ACC112 (cell line): ENCODE results near the gene DNAH12.
"Not testable (repeated sequence)": the region's sequence is repeated elsewhere in the genome, so short reads cannot be mapped to it uniquely, and the experiment has no call there.

Source experiments
- H2AFZ ChIP-seq: fragments of 200-600 bp; sonication (generic); one replicate; pipeline ENCODE4 v1.6.0; 2017; ENCODE audit warnings: antibody characterized with exemption, low read length; ENCODE audit not compliant: unreplicated experiment
- H3K27ac ChIP-seq: fragments of 200-600 bp; sonication (generic); 2 replicates; pipeline ENCODE4 v1.5.1; 2014; ENCODE audit warnings: low read depth, mild to moderate bottlenecking, antibody characterized with exemption, low read length, moderate library complexity
- H3K27me3 ChIP-seq: fragments of 200-600 bp; sonication (generic); 2 replicates; pipeline ENCODE4 v1.6.1; 2014; ENCODE audit warnings: mild to moderate bottlenecking, antibody characterized with exemption, low read length, moderate library complexity, mixed read lengths; ENCODE audit not compliant: insufficient read depth
- H3K36me3 ChIP-seq: fragments of 200-600 bp; sonication (generic); 2 replicates; pipeline ENCODE4 v1.6.1; 2016; ENCODE audit warnings: mild to moderate bottlenecking, antibody characterized with exemption, low read length, moderate library complexity, mixed read lengths; ENCODE audit not compliant: insufficient read depth
- H3K4me1 ChIP-seq: fragments of 200-600 bp; sonication (generic); one replicate; pipeline ENCODE4 v1.6.1; 2016; ENCODE audit warnings: low read length, mixed read lengths; ENCODE audit not compliant: insufficient read depth, unreplicated experiment, control insufficient read depth
- H3K4me3 ChIP-seq: fragments of 200-600 bp; sonication (generic); 2 replicates; pipeline ENCODE4 v1.5.1; 2014; ENCODE audit warnings: mild to moderate bottlenecking, low read depth, low read length
- H3K79me2 ChIP-seq: fragments of 200-600 bp; sonication (generic); one replicate; pipeline ENCODE4 v1.6.0; 2016; ENCODE audit warnings: low read length; ENCODE audit not compliant: control insufficient read depth, unreplicated experiment, insufficient read depth

DNAH12 gene

GRCh38 chr3:57448489-57448888 lies 95.7 kb downstream of the DNAH12 start:
- not testable (repeated sequence) for H3K27ac ChIP-seq, H3K4me3 ChIP-seq, H3K36me3 ChIP-seq, H3K27me3 ChIP-seq, H3K79me2 ChIP-seq, H2AFZ ChIP-seq
- peaks cover 17% of the 10 kb centered on the region for H3K4me1 ChIP-seq

GRCh38 chr3:57446318-57446841 lies 97.8 kb downstream of the DNAH12 start:
- Histone ChIP-seq H2AFZ (peak overlapping the region; percentile 49), H3K36me3 (no peaks in the 10 kb centered on the region), H3K27me3 (no peaks in the 10 kb centered on the region), H3K4me3 (peak overlapping the region; percentile 49), H3K79me2 (no peaks in the 10 kb centered on the region), H3K27ac (no peak overlapping the region), H3K4me1 (peaks cover 14% of the 10 kb centered on the region)

GRCh38 chr3:57444469-57444868 lies 99.7 kb downstream of the DNAH12 start:
- peaks cover 4% of the 10 kb centered on the region for H3K4me1 ChIP-seq
- no peaks in the 10 kb centered on the region for H3K36me3 ChIP-seq
- no peak overlapping the region for H2AFZ ChIP-seq
- no peak overlapping the region for H3K4me3 ChIP-seq
- H3K27ac ChIP-seq: no peak overlapping the region
- no peaks in the 10 kb centered on the region for H3K27me3 ChIP-seq
- H3K79me2 ChIP-seq: no peaks in the 10 kb centered on the region

GRCh38 chr3:57440144-57440543 lies 104.0 kb downstream of the DNAH12 start:
- H3K27me3 ChIP-seq, H3K4me3 ChIP-seq, H3K36me3 ChIP-seq, H3K4me1 ChIP-seq, H2AFZ ChIP-seq, H3K27ac ChIP-seq, H3K79me2 ChIP-seq: not testable (repeated sequence)

- H3K4me1 ChIP-seq, H3K4me3 ChIP-seq, H2AFZ ChIP-seq, H3K27ac ChIP-seq, H3K79me2 ChIP-seq, H3K27me3 ChIP-seq, H3K36me3 ChIP-seq: not testable (repeated sequence)
Observed at GRCh38 chr3:57438460-57438859, 105.7 kb downstream of the DNAH12 start.

GRCh38 chr3:57436195-57436761 lies 107.9 kb downstream of the DNAH12 start:
- no peak overlapping the region for H3K27ac ChIP-seq
- H3K4me3 ChIP-seq: no peak overlapping the region
- no peaks in the 10 kb centered on the region for H3K36me3 ChIP-seq
- H3K27me3 ChIP-seq: no peaks in the 10 kb centered on the region
- H2AFZ ChIP-seq: no peak overlapping the region
- no peaks in the 10 kb centered on the region for H3K4me1 ChIP-seq
- H3K79me2 ChIP-seq: no peaks in the 10 kb centered on the region

GRCh38 chr3:57434041-57434440 lies 110.1 kb downstream of the DNAH12 start:
- H3K4me1 ChIP-seq: no peaks in the 10 kb centered on the region
- no peaks in the 10 kb centered on the region for H3K79me2 ChIP-seq
- no peak overlapping the region for H3K4me3 ChIP-seq
- H3K27me3 ChIP-seq: no peaks in the 10 kb centered on the region
- H3K36me3 ChIP-seq: no peaks in the 10 kb centered on the region
- no peak overlapping the region for H3K27ac ChIP-seq
- H2AFZ ChIP-seq: no peak overlapping the region

- Histone ChIP-seq H3K79me2 (no peaks in the 10 kb centered on the region), H3K4me3 (no peak overlapping the region), H3K4me1 (no peaks in the 10 kb centered on the region), H3K27me3 (no peaks in the 10 kb centered on the region), H2AFZ (no peak overlapping the region), H3K27ac (no peak overlapping the region), H3K36me3 (no peaks in the 10 kb centered on the region)
Observed at GRCh38 chr3:57423335-57423734, 120.8 kb downstream of the DNAH12 start.

- Histone ChIP-seq H3K4me3 (no peak overlapping the region), H3K79me2 (no peaks in the 10 kb centered on the region), H2AFZ (no peak overlapping the region), H3K4me1 (no peaks in the 10 kb centered on the region), H3K27ac (no peak overlapping the region), H3K27me3 (no peaks in the 10 kb centered on the region), H3K36me3 (no peaks in the 10 kb centered on the region)
Observed at GRCh38 chr3:57421336-57421735, 122.8 kb downstream of the DNAH12 start.

GRCh38 chr3:57420001-57420400 lies 124.1 kb downstream of the DNAH12 start:
- H3K4me3 ChIP-seq: no peak overlapping the region
- no peak overlapping the region for H3K27ac ChIP-seq
- H3K79me2 ChIP-seq: no peaks in the 10 kb centered on the region
- H3K27me3 ChIP-seq: no peaks in the 10 kb centered on the region
- no peaks in the 10 kb centered on the region for H3K36me3 ChIP-seq
- H3K4me1 ChIP-seq: no peaks in the 10 kb centered on the region
- H2AFZ ChIP-seq: no peak overlapping the region

- no peaks in the 10 kb centered on the region for H3K79me2 ChIP-seq
- H3K36me3 ChIP-seq: no peaks in the 10 kb centered on the region
- H2AFZ ChIP-seq: no peak overlapping the region
Observed at GRCh38 chr3:57411715-57412114, 132.4 kb downstream of the DNAH12 start.

More at GRCh38 chr3:57411715-57412114, 132.4 kb downstream of the DNAH12 start:
- H3K27ac ChIP-seq: no peak overlapping the region
- no peaks in the 10 kb centered on the region for H3K27me3 ChIP-seq
- H3K4me1 ChIP-seq: no peaks in the 10 kb centered on the region
- no peak overlapping the region for H3K4me3 ChIP-seq
